Measurements from ENCODE around the gene TP53TG5. TPM values are rescaled to one million over a fixed set of nuclear protein-coding genes. Genes with fewer than 3 reads are reported as not detected.

Gene TP53TG5
- total RNA-seq, 1 experiment from 2014 or later: not detected

- Histone ChIP-seq H3K36me3 (ENCODE audit: low read depth, low read length) (peaks cover 43% of the 10 kb centered on the region), H3K79me2 (ENCODE audit: low read length) (peaks cover 44% of the 10 kb centered on the region), H3K4me2 (ENCODE audit: low read length) (peak overlapping the region; percentile 58), H3K9me2 (replicated peaks; ENCODE audit: low read length) (no peaks in the 10 kb centered on the region), H4K20me1 (ENCODE audit: low read length) (no peaks in the 10 kb centered on the region), H3K4me1 (ENCODE audit: insufficient read depth, low read length) (peaks cover 40% of the 10 kb centered on the region), H3F3A (ENCODE audit: low read length, unreplicated experiment) (peaks cover 3% of the 10 kb centered on the region), H3K9me3 (ENCODE audit: low read length) (no peaks in the 10 kb centered on the region), H3K4me3 (ENCODE audit: low read length) (no peak overlapping the region; the same call in 1 of the 2 replicates), H2AFZ (ENCODE audit: low read length) (no peak overlapping the region), H3K27ac (ENCODE audit: low read length) (peak overlapping the region; percentile 89), H3K9ac (ENCODE audit: low read length) (peak overlapping the region; percentile 66), H3K27me3 (ENCODE audit: low read length) (no peaks in the 10 kb centered on the region)
- DNase-seq (no peak), ATAC-seq (no peak)
- intact Hi-C loops (cut with micrococcal nuclease): no loop called here
- ChIA-PET CTCF (interaction anchor here (0.6 to 1.9 kb wide), 11 partner anchors 9 to 281 kb away, joined by 3 to 24 read pairs (median 6); partner anchors contain the start of gene SYS1), POLR2A (ENCODE audit: unreplicated experiment) (interaction anchor here (0.6 to 1.3 kb wide), 5 partner anchors 45 to 551 kb away, joined by 3 to 10 read pairs (median 4); partner anchors contain the start of gene SYS1)
- TF ChIP-seq EZH2 (IDR thresholded peaks at IDR 0.05; ENCODE audit: low read length, unreplicated experiment) (no peak), CTCF (conservative IDR thresholded peaks at IDR 0.05; ENCODE audit: low read depth, low read length) (no peak), EZH2phosphoT487 (IDR thresholded peaks at IDR 0.05; ENCODE audit: borderline replicate concordance, low read length) (no peak)
- no TSS peak for BruUV-seq (replicated peaks)
Observed at GRCh38 chr20:45420125-45420524, 42.0 kb upstream of the TP53TG5 start.

GRCh38 chr20:45419188-45420091, 41.3 kb upstream of the TP53TG5 start:
- CTCF ChIA-PET: interaction anchor here (0.5 to 1.9 kb wide), 13 partner anchors 8 to 280 kb away, joined by 3 to 24 read pairs (median 5); partner anchors contain the start of gene SYS1
- DNase-seq (peak; percentile 100), ATAC-seq (peak; percentile 95)
- Histone ChIP-seq H3K27ac (ENCODE audit: low read length) (peak overlapping the region; percentile 97), H3K36me3 (ENCODE audit: low read depth, low read length) (peaks cover 39% of the 10 kb centered on the region), H3K4me1 (ENCODE audit: insufficient read depth, low read length) (peaks cover 44% of the 10 kb centered on the region), H3K79me2 (ENCODE audit: low read length) (peaks cover 44% of the 10 kb centered on the region), H3K9me3 (ENCODE audit: low read length) (no peaks in the 10 kb centered on the region), H3K4me2 (ENCODE audit: low read length) (peak overlapping the region; percentile 96), H3K9me2 (replicated peaks; ENCODE audit: low read length) (no peaks in the 10 kb centered on the region), H4K20me1 (ENCODE audit: low read length) (no peaks in the 10 kb centered on the region), H3F3A (ENCODE audit: low read length, unreplicated experiment) (peaks cover 3% of the 10 kb centered on the region), H3K27me3 (ENCODE audit: low read length) (no peaks in the 10 kb centered on the region), H3K4me3 (ENCODE audit: low read length) (peak overlapping the region; percentile 31), H2AFZ (ENCODE audit: low read length) (no peak overlapping the region), H3K9ac (ENCODE audit: low read length) (peak overlapping the region; percentile 82)
- intact Hi-C loops (cut with micrococcal nuclease): loop anchor here (1.0 to 10.0 kb wide), 4 partner anchors 17 to 515 kb away; partner anchors contain the start of genes PCIF1 and SYS1
- no TSS peak for BruUV-seq (replicated peaks)
- TF ChIP-seq EZH2 (IDR thresholded peaks at IDR 0.05; ENCODE audit: low read length, unreplicated experiment): no peak
- no peak for TF ChIP-seq CTCF (conservative IDR thresholded peaks at IDR 0.05; ENCODE audit: low read depth, low read length)
- no peak for TF ChIP-seq EZH2phosphoT487 (IDR thresholded peaks at IDR 0.05; ENCODE audit: borderline replicate concordance, low read length)
- POLR2A ChIA-PET (ENCODE audit: unreplicated experiment): interaction anchor here (0.5 to 1.3 kb wide), 8 partner anchors 45 to 552 kb away, joined by 3 to 10 read pairs (median 4); partner anchors contain the start of gene SYS1
